Muscle of leg (tissue), 11 donors: ENCODE results near the gene PODXL. TPM values are rescaled to one million over a fixed set of nuclear protein-coding genes. Genes with fewer than 3 reads are reported as not detected.
"Not testable (repeated sequence)": the region's sequence is repeated elsewhere in the genome, so short reads cannot be mapped to it uniquely, and the experiment has no call there.

Experiments used
- DNase-seq: peaks from one replicate; pipeline ENCODE4 v3.0.0; 2013
- H3K27ac ChIP-seq: one replicate; pipeline ENCODE4 v1.5.1; 2013; ENCODE audit warnings: mild to moderate bottlenecking, low read length, control low read depth
- H3K27me3 ChIP-seq: one replicate; pipeline ENCODE4 v1.6.1; 2013; ENCODE audit warnings: low read length; ENCODE audit not compliant: control insufficient read depth, insufficient read depth
- H3K36me3 ChIP-seq: one replicate; pipeline ENCODE4 v1.6.1; 2013; ENCODE audit warnings: low read length; ENCODE audit not compliant: control insufficient read depth, insufficient read depth
- H3K4me1 ChIP-seq: one replicate; pipeline ENCODE4 v1.6.1; 2013; ENCODE audit warnings: low read length; ENCODE audit not compliant: control insufficient read depth, insufficient read depth
- H3K4me3 ChIP-seq: one replicate; pipeline ENCODE4 v1.5.1; 2013; ENCODE audit warnings: low read length, control low read depth
- H3K9me3 ChIP-seq: replicated peaks from 2 replicates; pipeline ENCODE4 v1.6.1; 2013; ENCODE audit warnings: low read depth, low read length; ENCODE audit not compliant: control insufficient read depth
- WGBS: methylation state at CpG from one replicate; pipeline ENCODE4 v1.1.5; 2013; ENCODE audit warnings: missing lambda C conversion rate; ENCODE audit not compliant: insufficient coverage; 5-methylcytosine and 5-hydroxymethylcytosine counted together
- polyA plus RNA-seq, 8 donors: library from polyadenylated mRNA; unstranded; fragments of 120-200 nt; gene quantifications; one replicate each; pipeline versions ENCODE4 v1.2.1 to v1.2.3, GENCODE V29; 2013; ENCODE audit warnings: inconsistent platforms in 1 of 8, low replicate concordance in 1 of 8; ENCODE audit not compliant: insufficient read length in 8 of 8, insufficient read depth in 1 of 8
- total RNA-seq: library from RNA; stranded (reverse); fragments of 120-200 nt; gene quantifications from one replicate; pipeline ENCODE4 v1.2.4, GENCODE V29; 2013

The PODXL gene
- total and polyA plus RNA-seq, 9 donors: 35.5 to 82.1 (median 71.0) TPM

DNA sequence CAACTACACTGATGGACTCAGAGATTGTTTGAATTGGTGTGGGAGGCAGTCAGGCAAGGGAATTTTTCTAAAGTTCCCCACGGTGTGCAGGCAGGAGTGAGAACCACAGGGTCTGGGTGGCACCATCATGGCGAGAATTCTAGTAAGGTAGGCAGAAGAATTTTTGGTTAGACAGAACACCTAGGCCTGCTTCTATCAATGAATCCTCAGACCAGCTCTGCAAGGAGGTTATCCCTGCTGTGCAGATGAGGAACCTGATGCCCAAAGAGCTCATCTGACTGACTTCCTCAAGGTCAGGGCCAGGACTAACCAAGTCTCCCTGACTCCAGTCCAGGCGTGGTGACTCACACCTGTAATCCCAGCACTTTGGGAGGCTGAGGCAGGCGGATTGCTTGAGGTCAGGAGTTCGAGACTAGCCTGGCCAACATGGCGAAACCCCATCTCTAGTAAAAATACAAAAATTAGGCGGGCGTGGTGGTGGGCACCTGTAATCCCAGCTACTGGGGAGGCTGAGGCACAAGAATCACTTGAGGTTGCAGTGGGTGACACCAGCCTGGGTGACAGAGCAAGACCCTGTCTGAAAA is 51.3 kb downstream of the PODXL start:
- H3K9me3 ChIP-seq: not testable (repeated sequence)
- H3K36me3 ChIP-seq: peaks cover 52% of the 10 kb centered on the region

DNA sequence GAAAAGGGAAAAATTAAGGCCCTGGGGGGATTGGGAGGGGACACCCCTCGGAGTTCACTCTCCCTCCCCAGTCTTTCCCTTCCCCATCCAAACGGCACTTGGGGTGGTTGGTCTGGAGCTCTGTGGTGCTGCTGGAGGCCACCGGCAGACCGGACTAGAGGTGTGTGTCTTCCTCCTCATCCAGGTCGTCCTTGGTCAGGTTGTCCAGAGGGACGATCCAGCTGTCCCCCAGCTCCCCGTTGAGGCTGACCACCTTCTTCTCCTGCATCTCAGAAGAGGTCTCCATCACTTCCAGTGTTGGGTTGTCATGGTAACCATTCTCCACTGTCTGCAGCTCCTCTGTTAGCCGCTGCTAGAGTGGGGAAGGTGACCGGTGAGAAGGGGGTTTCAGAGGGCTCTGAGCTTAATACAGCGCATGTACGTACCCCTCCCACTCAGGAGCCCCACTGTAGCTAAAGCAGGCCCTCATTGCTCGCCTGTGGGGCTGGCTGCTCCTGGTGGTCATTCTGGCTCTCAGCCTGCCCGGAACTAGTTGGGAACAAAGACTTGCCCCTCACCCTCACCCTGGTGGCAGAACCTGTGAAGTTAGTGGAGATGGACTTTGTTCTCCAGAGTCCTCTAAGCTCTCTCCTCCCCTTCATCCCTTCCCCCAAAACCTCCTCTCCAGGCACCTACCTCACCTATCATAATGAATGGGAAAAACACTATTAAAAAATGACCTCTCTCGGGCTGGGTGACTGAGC is 52.1 kb downstream of the PODXL start:
- peaks cover 24% of the 10 kb centered on the region for H3K4me1 ChIP-seq
- DNase-seq: no peak
- WGBS: 80% methylated on average over 1 of the region's 14 CpGs
- no peaks in the 10 kb centered on the region for H3K27me3 ChIP-seq
- no peak overlapping the region for H3K4me3 ChIP-seq
- no peak overlapping the region for H3K27ac ChIP-seq
- H3K9me3 ChIP-seq: no peaks in the 10 kb centered on the region
- peaks cover 52% of the 10 kb centered on the region for H3K36me3 ChIP-seq

More for the DNA sequence above, 51.3 kb downstream of the PODXL start:
- H3K27ac ChIP-seq, H3K4me3 ChIP-seq, H3K27me3 ChIP-seq, DNase-seq: not testable (repeated sequence)
- H3K4me1 ChIP-seq: peaks cover 24% of the 10 kb centered on the region
- 79% methylated on average over 3 of the region's 8 CpGs for WGBS

DNA sequence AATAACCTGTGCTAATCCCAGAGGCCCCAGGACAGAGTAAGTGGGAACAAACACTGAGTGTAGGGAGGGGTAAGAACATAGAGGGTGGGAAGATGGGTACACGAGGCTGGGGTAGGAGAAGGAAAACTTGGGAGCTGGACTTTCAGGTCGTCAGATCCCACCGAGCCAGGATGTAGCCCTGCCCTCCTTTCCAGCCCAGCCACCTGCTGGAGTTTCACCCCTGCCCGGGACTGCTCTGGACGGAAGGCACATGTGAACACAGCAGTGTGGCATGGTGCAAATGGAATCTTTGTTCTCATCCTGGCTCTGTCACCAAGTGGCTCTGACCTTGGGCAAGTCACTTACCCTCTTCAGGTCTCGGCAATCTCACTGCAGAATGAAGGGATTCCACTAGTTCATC is 52.8 kb downstream of the PODXL start:
- 59% methylated on average over 4 of the region's 6 CpGs for WGBS
- Histone ChIP-seq H3K4me3 (no peak overlapping the region), H3K4me1 (peaks cover 24% of the 10 kb centered on the region), H3K27ac (no peak overlapping the region), H3K27me3 (no peaks in the 10 kb centered on the region), H3K9me3 (no peaks in the 10 kb centered on the region), H3K36me3 (peaks cover 49% of the 10 kb centered on the region)
- no peak for DNase-seq

DNA sequence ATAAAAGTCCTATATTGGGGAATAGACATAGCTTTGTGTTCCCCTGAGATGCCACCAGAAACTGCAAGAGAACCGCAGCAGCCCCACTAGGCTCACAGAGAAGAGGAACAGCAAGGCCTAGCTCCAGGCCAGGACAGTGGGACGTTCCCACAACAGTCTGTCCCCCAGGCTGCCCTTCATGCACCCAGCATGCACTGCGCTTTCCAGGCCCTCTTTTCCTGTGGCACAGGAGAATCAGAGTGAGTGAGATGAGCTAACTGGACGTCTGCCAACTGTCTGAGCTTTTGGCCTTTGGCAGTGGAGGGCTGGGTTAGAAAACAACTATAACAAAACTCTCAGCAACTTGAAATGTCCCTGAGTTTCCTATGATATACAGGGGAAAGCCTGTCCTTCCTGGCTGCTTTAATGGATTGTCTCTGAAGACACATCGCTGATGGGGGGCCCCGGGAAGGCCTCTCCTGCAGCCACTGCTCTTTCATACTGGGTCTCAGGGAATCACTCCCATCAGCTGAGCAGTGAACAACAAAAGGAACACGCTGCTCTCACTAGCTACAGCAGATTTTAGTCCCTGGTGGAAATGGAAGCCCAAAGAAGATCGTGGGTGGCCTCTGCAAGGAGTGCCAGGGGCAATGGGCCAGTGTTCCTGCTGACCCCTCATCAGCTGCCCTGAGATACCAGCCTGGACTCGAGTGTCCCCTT is 53.5 kb downstream of the PODXL start:
- H3K9me3 ChIP-seq: no peaks in the 10 kb centered on the region
- H3K27me3 ChIP-seq: no peaks in the 10 kb centered on the region
- H3K36me3 ChIP-seq: peaks cover 45% of the 10 kb centered on the region
- DNase-seq: peak; percentile 77
- peak overlapping the region; percentile 40 for H3K27ac ChIP-seq
- WGBS: 18% methylated on average over 4 of the region's 9 CpGs
- no peak overlapping the region for H3K4me3 ChIP-seq
- peaks cover 21% of the 10 kb centered on the region for H3K4me1 ChIP-seq

DNA sequence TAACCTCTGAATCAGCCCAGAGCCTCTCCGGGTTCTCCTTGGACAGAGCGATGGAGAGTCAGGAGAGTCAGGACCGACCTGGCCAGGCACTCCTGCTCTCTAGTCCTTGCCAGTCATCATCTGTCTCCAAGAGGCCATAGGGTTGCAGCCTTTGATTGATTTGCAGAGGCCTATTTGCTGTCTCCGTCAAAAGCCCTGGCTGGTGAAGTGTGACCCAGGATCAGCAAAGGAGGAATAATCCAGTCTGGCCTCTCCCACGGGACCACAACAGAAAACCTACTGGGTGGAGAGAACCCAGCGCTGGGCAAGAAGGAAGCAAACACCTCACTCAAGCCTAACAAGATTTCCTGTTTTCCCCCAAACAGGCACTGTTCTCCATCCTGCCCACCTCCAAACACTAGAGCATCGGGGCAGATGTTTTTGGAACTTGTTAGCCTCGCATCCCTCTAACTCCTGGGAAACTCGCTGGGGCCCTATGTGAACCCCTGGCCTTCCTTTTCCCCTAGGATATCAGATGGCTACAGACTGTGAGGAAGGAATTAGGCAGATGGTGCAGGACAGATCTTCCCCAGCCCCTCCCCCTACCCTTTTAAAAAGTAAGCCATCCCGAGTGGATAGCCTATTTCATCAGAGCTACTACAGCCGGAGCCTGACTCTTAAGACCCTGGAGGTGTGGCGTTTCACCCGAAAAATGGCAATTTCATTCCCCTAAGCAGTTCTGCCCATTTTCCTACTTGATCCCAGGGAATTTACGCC is 54.3 kb downstream of the PODXL start:
- DNase-seq: no peak
- no peaks in the 10 kb centered on the region for H3K27me3 ChIP-seq
- no peaks in the 10 kb centered on the region for H3K9me3 ChIP-seq
- H3K4me3 ChIP-seq: no peak overlapping the region
- peaks cover 51% of the 10 kb centered on the region for H3K36me3 ChIP-seq
- 58% methylated on average over 9 of the region's 14 CpGs for WGBS
- H3K27ac ChIP-seq: peak overlapping the region; percentile 40
- H3K4me1 ChIP-seq: peaks cover 21% of the 10 kb centered on the region

DNA sequence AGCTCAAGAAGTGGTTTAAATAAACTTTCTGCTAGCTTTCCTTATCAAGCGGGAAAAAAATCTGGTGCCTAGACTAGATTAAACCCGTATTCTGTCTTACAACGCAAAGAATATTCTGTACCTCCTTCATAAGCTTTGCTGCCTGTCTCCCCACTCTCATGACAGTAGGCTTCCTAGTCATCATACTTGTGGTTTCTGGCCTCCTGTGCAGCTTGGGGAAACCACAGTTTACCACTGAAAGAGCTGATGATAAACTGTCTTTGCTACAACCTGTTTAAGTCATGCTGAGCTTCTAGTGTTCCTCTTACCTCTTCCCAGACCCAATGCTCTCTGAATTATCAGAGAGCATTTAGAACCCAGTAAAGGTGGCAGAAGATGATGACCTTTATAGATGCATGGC is 55.0 kb downstream of the PODXL start:
- H3K27me3 ChIP-seq: no peaks in the 10 kb centered on the region
- H3K36me3 ChIP-seq: peaks cover 49% of the 10 kb centered on the region
- no peak for DNase-seq
- H3K4me1 ChIP-seq: peaks cover 21% of the 10 kb centered on the region
- H3K9me3 ChIP-seq: no peaks in the 10 kb centered on the region
- H3K4me3 ChIP-seq: no peak overlapping the region
- WGBS: 82% methylated on average over 2 of the region's 3 CpGs
- H3K27ac ChIP-seq: no peak overlapping the region

DNA sequence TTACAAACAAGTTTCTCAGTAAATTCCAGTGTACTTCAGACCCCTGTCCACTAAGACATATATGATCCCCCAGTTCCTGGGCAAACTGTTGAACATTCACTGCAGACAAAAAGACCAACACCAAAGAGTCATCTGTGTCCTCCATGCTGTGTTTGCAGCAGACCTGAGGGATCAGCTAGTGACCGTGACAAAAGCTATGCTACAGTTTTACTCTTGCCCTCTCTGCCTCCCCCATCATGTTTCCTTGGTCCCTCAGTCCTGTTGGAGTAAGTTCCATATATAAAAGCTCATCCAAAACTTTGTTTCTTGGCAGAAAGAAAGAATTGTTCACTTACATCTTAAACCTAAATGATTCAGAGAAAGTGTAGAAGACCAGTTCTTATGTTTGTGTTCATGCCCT is 56.1 kb downstream of the PODXL start:
- Histone ChIP-seq H3K36me3 (peaks cover 45% of the 10 kb centered on the region), H3K27me3 (no peaks in the 10 kb centered on the region), H3K4me1 (peaks cover 21% of the 10 kb centered on the region), H3K27ac (no peak overlapping the region), H3K4me3 (no peak overlapping the region), H3K9me3 (no peaks in the 10 kb centered on the region)
- WGBS: no CpG with 5 or more reads among the region's 1 CpG
- no peak for DNase-seq

DNA sequence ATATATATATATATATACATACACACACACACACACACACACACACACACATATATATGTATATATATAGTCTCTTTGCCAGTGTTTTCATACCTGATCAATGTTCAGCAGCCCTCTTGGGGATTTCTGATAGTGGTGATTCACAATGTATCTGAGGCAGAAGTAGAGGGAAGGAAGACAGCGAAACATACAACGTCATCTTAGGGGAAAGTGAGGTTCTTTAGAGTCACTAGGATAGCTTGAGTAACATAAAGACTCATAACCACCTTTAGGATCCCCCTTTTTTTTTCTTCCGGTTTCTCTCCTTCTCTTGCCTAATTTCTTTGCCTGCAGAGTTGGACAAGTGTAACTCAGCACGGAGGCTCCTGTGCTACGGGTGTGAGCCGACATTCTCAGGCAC is 56.6 kb downstream of the PODXL start:
- H3K4me3 ChIP-seq: no peak overlapping the region
- no peak overlapping the region for H3K27ac ChIP-seq
- DNase-seq: no peak
- WGBS: 80% methylated on average over 1 of the region's 6 CpGs
- peaks cover 41% of the 10 kb centered on the region for H3K36me3 ChIP-seq
- H3K4me1 ChIP-seq: peaks cover 21% of the 10 kb centered on the region
- no peaks in the 10 kb centered on the region for H3K9me3 ChIP-seq
- no peaks in the 10 kb centered on the region for H3K27me3 ChIP-seq

DNA sequence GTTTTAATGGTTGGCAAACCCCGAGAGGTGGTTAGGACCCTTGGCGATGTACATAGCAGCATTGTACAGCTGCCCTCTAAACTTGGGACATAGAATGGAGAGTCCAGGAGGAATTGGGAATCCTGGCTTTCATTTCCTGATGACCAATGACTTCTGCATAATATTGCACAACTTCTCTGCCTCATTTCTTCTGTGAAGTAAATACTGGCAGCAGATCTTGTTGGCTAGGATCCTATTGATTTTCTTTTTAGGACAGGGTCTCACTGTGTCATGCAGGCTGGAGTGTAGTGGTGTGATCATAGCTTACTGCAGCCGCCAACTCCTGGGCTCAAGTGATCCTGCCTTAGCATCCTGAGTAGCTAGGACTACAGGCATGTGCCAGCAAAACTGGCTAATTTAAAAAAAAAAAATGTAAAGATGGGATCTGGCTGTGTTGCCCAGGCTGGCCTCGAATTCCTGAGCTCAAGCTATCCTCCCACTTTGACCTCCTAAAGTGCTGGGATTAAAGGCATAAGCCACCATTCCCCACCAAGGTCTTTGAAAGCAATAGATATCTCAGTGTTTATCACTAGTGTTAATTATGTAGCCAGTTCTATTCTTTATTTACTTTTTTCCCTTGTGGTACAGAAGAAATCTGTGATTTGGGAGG is 58.1 kb downstream of the PODXL start:
- Histone ChIP-seq H3K4me3 (no peak overlapping the region), H3K4me1 (peaks cover 15% of the 10 kb centered on the region), H3K27me3 (no peaks in the 10 kb centered on the region), H3K9me3 (no peaks in the 10 kb centered on the region), H3K36me3 (peaks cover 33% of the 10 kb centered on the region), H3K27ac (no peak overlapping the region)
- WGBS: 93% methylated on average over 3 of the region's 4 CpGs
- no peak for DNase-seq
